Measurements from ENCODE around the gene CYYR1. TPM values are rescaled to one million over a fixed set of nuclear protein-coding genes. Genes with fewer than 3 reads are reported as not detected.
A peak's percentile ranks its signal among the peaks of the same experiment; 100 is the strongest.

CYYR1 gene
- polyA plus RNA-seq, 3 donors from 2014 or later, result not detected

GRCh38 chr21:26432410-26432809 lies 140.7 kb downstream of the CYYR1 start:
- H3K27me3 Mint-ChIP-seq (ENCODE audit: low read depth in 3 of 3), result peaks cover 0 to 3% (median 2%) of the 10 kb centered on the region in 3 donors
- H3K36me3 Mint-ChIP-seq, result no peaks in the 10 kb centered on the region
- no peaks in the 10 kb centered on the region for H3K4me1 Mint-ChIP-seq
- no peak overlapping the region for H3K4me3 Mint-ChIP-seq
- DNase-seq, result peak in 1 of 3 donors; percentile 1
- H3K9me3 Mint-ChIP-seq, result peaks cover 0 to 7% (median 2%) of the 10 kb centered on the region in 6 donors
- no peak overlapping the region for H3K27ac Mint-ChIP-seq

- Mint-ChIP-seq H3K4me3 (no peak overlapping the region), H3K36me3 (no peaks in the 10 kb centered on the region), H3K4me1 (no peaks in the 10 kb centered on the region), H3K27me3 (ENCODE audit: low read depth in 3 of 3) (peaks cover 0 to 3% (median 1%) of the 10 kb centered on the region in 3 donors), H3K27ac (no peak overlapping the region), H3K9me3 (peaks cover 0 to 4% (median 0%) of the 10 kb centered on the region in 6 donors)
- no peak for DNase-seq
Observed at GRCh38 chr21:26425576-26425975, 147.5 kb downstream of the CYYR1 start.

DNA sequence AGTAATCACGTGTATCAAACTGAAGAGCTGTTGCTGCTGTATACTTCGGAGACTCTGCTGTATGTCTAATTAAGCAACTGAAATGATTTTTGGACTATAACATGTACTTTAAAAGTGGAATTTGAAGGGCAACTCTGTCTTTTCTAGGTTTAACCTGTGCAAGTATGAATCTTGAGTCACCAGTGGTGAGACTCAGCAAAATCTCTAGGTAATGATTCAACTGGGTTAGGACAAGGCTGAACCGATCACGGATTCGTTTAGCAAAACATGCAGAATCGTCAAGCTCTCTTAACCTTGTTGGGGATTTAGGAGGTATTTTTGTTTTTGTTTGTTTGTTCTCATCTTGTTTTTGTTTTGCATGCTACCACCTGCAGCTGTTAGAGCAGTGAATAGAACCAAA lies 149.6 kb downstream of the CYYR1 start:
- H3K9me3 Mint-ChIP-seq, result peaks cover 0 to 2% (median 0%) of the 10 kb centered on the region in 6 donors
- no peak overlapping the region for H3K27ac Mint-ChIP-seq
- no peak overlapping the region for H3K4me3 Mint-ChIP-seq
- no peak for DNase-seq
- no peaks in the 10 kb centered on the region for H3K4me1 Mint-ChIP-seq
- H3K36me3 Mint-ChIP-seq, result no peaks in the 10 kb centered on the region
- peaks cover 0 to 1% (median under 1%) of the 10 kb centered on the region in 3 donors for H3K27me3 Mint-ChIP-seq (ENCODE audit: low read depth in 3 of 3)

DNA sequence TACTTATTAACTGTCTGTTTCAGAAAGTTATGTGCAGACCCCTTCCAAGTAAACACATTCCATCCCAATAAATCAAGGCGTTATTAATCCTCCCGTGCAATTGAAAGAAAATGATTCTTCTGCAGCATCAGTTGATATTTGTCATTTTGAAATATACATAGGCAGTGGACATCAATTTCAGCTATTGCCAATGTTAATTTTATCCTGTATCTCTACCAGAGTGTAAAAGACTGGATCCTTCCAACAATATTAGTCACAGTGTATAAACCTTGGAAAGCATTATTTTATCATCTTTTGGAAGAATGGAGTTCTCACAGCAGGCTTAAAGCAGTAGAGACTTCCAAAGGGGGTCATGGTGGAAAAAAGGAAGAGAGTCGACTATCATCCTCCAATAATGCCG lies 150.4 kb downstream of the CYYR1 start:
- no peaks in the 10 kb centered on the region for H3K4me1 Mint-ChIP-seq
- H3K9me3 Mint-ChIP-seq, result peaks cover 0 to 2% (median 0%) of the 10 kb centered on the region in 6 donors
- H3K4me3 Mint-ChIP-seq, result no peak overlapping the region

GRCh38 chr21:26422138-26422537 lies 150.9 kb downstream of the CYYR1 start:
- H3K27me3 Mint-ChIP-seq (ENCODE audit: low read depth in 3 of 3), result peaks cover 0 to 1% (median 0%) of the 10 kb centered on the region in 3 donors
- H3K4me3 Mint-ChIP-seq, result no peak overlapping the region
- H3K27ac Mint-ChIP-seq, result no peak overlapping the region
- no peak for DNase-seq
- H3K9me3 Mint-ChIP-seq, result peaks cover 0 to 2% (median 0%) of the 10 kb centered on the region in 6 donors
- no peaks in the 10 kb centered on the region for H3K36me3 Mint-ChIP-seq
- no peaks in the 10 kb centered on the region for H3K4me1 Mint-ChIP-seq

More for the DNA sequence above, 150.4 kb downstream of the CYYR1 start:
- Mint-ChIP-seq H3K36me3 (no peaks in the 10 kb centered on the region), H3K27ac (no peak overlapping the region), H3K27me3 (ENCODE audit: low read depth in 3 of 3) (peaks cover 0 to 1% (median 0%) of the 10 kb centered on the region in 3 donors)
- no peak for DNase-seq

DNA sequence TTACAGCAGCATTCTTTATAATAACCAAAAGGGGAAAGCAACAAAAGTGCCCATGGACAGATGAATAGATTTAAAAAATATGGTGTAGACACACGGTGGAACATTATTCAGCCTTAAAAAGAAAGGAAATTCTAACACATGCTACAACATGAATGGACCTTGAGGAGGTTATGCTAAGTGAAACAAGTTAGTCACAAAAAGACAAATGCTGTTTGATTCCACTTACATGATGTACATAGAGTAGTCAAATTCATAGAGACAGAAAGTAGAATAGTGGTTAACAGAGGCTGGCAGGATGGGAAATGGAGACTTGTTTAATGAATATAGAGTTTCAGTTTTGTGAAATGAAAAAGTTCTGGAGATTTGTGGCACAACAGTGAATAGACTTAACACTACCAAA lies 151.4 kb downstream of the CYYR1 start:
- peaks cover 0 to 1% (median 0%) of the 10 kb centered on the region in 3 donors for H3K27me3 Mint-ChIP-seq (ENCODE audit: low read depth in 3 of 3)
- H3K4me1 Mint-ChIP-seq, result no peaks in the 10 kb centered on the region
- no peak overlapping the region for H3K27ac Mint-ChIP-seq
- no peak for DNase-seq
- H3K4me3 Mint-ChIP-seq, result no peak overlapping the region
- H3K9me3 Mint-ChIP-seq, result peaks cover 0 to 2% (median 0%) of the 10 kb centered on the region in 6 donors
- H3K36me3 Mint-ChIP-seq, result no peaks in the 10 kb centered on the region

Measured in immature natural killer cell (primary cell).